ENCODE results near the gene CHSY3.

CHSY3 gene

DNA sequence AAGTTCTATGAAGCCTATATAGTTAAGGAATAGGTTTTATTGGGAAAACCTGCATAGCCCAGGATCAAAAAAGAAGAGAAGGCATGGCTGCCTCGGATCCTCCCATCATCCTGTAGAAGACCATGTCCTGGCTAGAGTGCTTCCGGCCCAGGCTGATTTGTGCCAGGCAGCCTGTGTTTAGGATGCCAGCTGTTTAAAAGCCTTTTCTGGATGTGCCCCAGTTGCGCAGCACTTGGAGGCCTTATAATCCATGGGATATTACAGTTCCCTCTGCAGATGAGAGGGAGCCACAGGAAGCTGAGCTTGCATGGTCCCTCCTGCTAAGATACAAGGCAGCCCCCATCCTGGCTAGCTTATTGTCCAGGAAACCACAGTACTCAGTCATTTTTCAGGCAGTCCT, 97.9 kb downstream of the CHSY3 start:
- H3K36me3 ChIP-seq (ENCODE audit: low read depth) = no peaks in the 10 kb centered on the region
- no peak overlapping the region for H3K27ac ChIP-seq (ENCODE audit: poor library complexity, severe bottlenecking)
- TF ChIP-seq, protein P1, sequence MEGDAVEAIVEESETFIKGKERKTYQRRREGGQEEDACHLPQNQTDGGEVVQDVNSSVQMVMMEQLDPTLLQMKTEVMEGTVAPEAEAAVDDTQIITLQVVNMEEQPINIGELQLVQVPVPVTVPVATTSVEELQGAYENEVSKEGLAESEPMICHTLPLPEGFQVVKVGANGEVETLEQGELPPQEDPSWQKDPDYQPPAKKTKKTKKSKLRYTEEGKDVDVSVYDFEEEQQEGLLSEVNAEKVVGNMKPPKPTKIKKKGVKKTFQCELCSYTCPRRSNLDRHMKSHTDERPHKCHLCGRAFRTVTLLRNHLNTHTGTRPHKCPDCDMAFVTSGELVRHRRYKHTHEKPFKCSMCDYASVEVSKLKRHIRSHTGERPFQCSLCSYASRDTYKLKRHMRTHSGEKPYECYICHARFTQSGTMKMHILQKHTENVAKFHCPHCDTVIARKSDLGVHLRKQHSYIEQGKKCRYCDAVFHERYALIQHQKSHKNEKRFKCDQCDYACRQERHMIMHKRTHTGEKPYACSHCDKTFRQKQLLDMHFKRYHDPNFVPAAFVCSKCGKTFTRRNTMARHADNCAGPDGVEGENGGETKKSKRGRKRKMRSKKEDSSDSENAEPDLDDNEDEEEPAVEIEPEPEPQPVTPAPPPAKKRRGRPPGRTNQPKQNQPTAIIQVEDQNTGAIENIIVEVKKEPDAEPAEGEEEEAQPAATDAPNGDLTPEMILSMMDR (IDR thresholded peaks at IDR 0.05; ENCODE audit: poor library complexity, severe bottlenecking) = no peak
- H3K9me3 ChIP-seq (ENCODE audit: severe bottlenecking) = no peaks in the 10 kb centered on the region
- no peaks in the 10 kb centered on the region for H3K4me1 ChIP-seq (ENCODE audit: insufficient read depth, poor library complexity, severe bottlenecking)
- H3K4me3 ChIP-seq (ENCODE audit: severe bottlenecking) = no peak overlapping the region
- DNase-seq (ENCODE audit: low spot score) (no peak), ATAC-seq (ENCODE audit: low read depth) (peak; percentile 12; the same call in 1 of the 3 replicates)
- H3K27me3 ChIP-seq (ENCODE audit: insufficient read depth, poor library complexity, severe bottlenecking) = no peaks in the 10 kb centered on the region

DNA sequence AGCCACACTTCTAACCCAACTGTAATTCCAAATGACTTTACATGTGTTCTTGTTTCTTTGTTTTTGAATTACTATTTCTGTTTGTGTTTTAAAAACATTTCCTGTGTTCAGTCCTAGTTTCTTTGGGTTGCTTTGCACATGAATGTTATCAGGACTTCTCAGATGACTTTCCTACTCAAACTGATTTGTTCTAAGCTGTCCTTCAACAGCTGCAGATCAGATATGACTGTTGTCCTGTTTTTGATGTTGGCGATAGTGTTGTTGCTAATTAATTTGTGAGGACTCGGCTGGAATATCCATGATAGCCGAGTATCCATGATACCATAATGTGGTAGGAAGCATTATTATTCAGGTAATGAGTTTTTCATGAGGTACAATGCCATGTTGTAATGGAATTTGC, 98.6 kb downstream of the CHSY3 start:
- no peak for DNase-seq (ENCODE audit: low spot score)
- no peaks in the 10 kb centered on the region for H3K4me1 ChIP-seq (ENCODE audit: insufficient read depth, poor library complexity, severe bottlenecking)
- H3K27me3 ChIP-seq (ENCODE audit: insufficient read depth, poor library complexity, severe bottlenecking) = no peaks in the 10 kb centered on the region
- no peaks in the 10 kb centered on the region for H3K9me3 ChIP-seq (ENCODE audit: severe bottlenecking)
- H3K4me3 ChIP-seq (ENCODE audit: severe bottlenecking) = no peak overlapping the region
- ATAC-seq (ENCODE audit: low read depth) = no peak
- TF ChIP-seq, protein P1 (IDR thresholded peaks at IDR 0.05; ENCODE audit: poor library complexity, severe bottlenecking) = no peak
- no peak overlapping the region for H3K27ac ChIP-seq (ENCODE audit: poor library complexity, severe bottlenecking)
- H3K36me3 ChIP-seq (ENCODE audit: low read depth) = no peaks in the 10 kb centered on the region

DNA sequence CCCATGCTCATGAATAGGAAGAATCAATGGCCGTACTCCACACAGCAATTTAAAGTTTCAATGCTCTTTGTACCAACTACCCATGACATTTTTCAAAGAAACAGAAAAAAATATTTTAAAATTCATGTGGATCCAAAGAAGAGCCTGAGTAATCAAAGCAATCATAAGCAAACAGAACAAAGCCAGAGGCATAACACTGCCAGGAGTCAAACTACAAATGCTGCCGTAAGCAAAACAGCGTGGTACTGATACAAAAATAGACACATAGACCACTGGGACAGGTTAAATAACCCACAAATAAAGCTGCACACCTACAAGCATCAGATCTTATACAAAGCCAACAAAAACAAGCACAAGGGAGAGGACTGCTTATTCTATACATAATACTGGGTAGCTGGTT, 107.7 kb downstream of the CHSY3 start:
- Histone ChIP-seq H3K36me3 (ENCODE audit: low read depth) (no peaks in the 10 kb centered on the region), H3K4me3 (ENCODE audit: severe bottlenecking) (no peak overlapping the region), H3K27me3 (ENCODE audit: insufficient read depth, poor library complexity, severe bottlenecking) (no peaks in the 10 kb centered on the region), H3K9me3 (ENCODE audit: severe bottlenecking) (no peaks in the 10 kb centered on the region), H3K27ac (ENCODE audit: poor library complexity, severe bottlenecking) (no peak overlapping the region), H3K4me1 (ENCODE audit: insufficient read depth, poor library complexity, severe bottlenecking) (no peaks in the 10 kb centered on the region)
- TF ChIP-seq, protein P1 (IDR thresholded peaks at IDR 0.05; ENCODE audit: poor library complexity, severe bottlenecking) = no peak
- DNase-seq (ENCODE audit: low spot score) (no peak), ATAC-seq (ENCODE audit: low read depth) (no peak)

DNA sequence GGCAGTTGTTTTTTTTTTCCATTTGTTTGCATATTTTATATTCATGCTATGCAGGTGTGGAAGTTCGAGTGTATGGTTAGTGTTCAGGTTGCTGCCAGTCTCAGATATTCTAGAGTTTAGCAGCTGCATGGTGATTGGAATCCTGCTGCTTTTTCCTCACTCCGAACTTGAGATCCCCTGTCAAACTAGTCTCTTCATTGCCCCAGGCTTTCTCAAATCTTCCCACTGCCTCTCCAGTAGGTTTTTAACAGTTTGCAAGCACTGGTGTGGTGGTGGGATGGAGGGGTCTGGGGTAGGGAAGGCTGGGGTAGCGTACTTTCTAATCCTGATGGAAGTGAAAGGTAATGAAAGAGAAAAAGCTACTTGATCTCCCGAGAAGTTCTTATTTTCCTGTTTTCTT, 112.9 kb downstream of the CHSY3 start:
- Histone ChIP-seq H3K27ac (ENCODE audit: poor library complexity, severe bottlenecking) (no peak overlapping the region), H3K4me1 (ENCODE audit: insufficient read depth, poor library complexity, severe bottlenecking) (no peaks in the 10 kb centered on the region), H3K9me3 (ENCODE audit: severe bottlenecking) (no peaks in the 10 kb centered on the region), H3K27me3 (ENCODE audit: insufficient read depth, poor library complexity, severe bottlenecking) (no peaks in the 10 kb centered on the region), H3K4me3 (ENCODE audit: severe bottlenecking) (no peak overlapping the region), H3K36me3 (ENCODE audit: low read depth) (no peaks in the 10 kb centered on the region)
- DNase-seq (ENCODE audit: low spot score) (no peak), ATAC-seq (ENCODE audit: low read depth) (no peak)
- TF ChIP-seq, protein P1 (IDR thresholded peaks at IDR 0.05; ENCODE audit: poor library complexity, severe bottlenecking) = no peak

DNA sequence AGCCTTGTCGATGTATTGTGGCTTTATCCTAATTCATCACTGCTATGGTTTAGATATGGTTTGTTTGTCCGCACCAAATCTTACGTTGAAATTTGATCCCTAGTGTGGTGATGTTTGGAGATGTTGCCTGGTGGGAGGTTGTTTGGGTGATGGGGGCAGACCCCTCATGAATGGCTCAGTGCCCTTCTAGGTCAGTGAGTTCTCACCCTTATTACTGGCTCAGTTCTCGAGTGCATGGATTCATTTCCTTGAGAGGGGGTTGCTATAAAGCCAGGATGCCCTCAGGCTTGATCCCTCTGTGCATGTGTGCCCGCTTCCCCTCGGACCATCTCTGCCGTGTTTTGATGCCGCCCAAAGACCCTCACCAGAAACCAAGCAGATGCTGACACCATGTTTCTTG, 114.4 kb downstream of the CHSY3 start:
- DNase-seq (ENCODE audit: low spot score) = no peak
- TF ChIP-seq, protein P1 (IDR thresholded peaks at IDR 0.05; ENCODE audit: poor library complexity, severe bottlenecking) = no peak
- no peak overlapping the region for H3K4me3 ChIP-seq (ENCODE audit: severe bottlenecking)

More for the DNA sequence above, 114.4 kb downstream of the CHSY3 start:
- H3K4me1 ChIP-seq (ENCODE audit: insufficient read depth, poor library complexity, severe bottlenecking) = no peaks in the 10 kb centered on the region
- ATAC-seq (ENCODE audit: low read depth) = no peak
- no peaks in the 10 kb centered on the region for H3K27me3 ChIP-seq (ENCODE audit: insufficient read depth, poor library complexity, severe bottlenecking)
- H3K36me3 ChIP-seq (ENCODE audit: low read depth) = no peaks in the 10 kb centered on the region
- no peak overlapping the region for H3K27ac ChIP-seq (ENCODE audit: poor library complexity, severe bottlenecking)
- H3K9me3 ChIP-seq (ENCODE audit: severe bottlenecking) = no peaks in the 10 kb centered on the region

All from RWPE2 (cell line).